HCT116 (cell line): ENCODE results near the gene FOXK1.

ENCODE experiments used
- CEBPB ChIP-seq: IDR thresholded peaks from 2 replicates; pipeline ENCODE4 v1.6.1; 2012; ENCODE audit warnings: low read depth
- EZH2 ChIP-seq: fragments of 200-600 bp; sonication (generic); IDR thresholded peaks from 2 replicates; pipeline ENCODE4 v1.6.1; 2017; ENCODE audit warnings: antibody characterized with exemption, mixed run types
- EZH2phosphoT487 ChIP-seq: fragments of 200-600 bp; IDR thresholded peaks from 2 replicates; pipeline ENCODE4 v1.6.1; 2018; ENCODE audit warnings: antibody characterized with exemption, borderline replicate concordance
- JUND ChIP-seq: IDR thresholded peaks from 2 replicates; pipeline ENCODE4 v1.6.1; 2012
- POLR2A ChIP-seq: IDR thresholded peaks from 2 replicates; pipeline ENCODE4 v1.7.0; 2011; ENCODE audit warnings: borderline replicate concordance; ENCODE audit not compliant: insufficient read depth, insufficient read length; ENCODE audit errors: extremely low read depth
- POLR2AphosphoS5 ChIP-seq: IDR thresholded peaks from 2 replicates; pipeline ENCODE4 v1.6.1; 2011; ENCODE audit warnings: mild to moderate bottlenecking, low read depth, low read length, moderate library complexity
- SIN3A ChIP-seq: IDR thresholded peaks from 2 replicates; pipeline ENCODE4 v1.6.1; 2012; ENCODE audit warnings: low read depth
- SP1 ChIP-seq: IDR thresholded peaks from 2 replicates; pipeline ENCODE4 v1.6.1; 2012; ENCODE audit warnings: low read depth
- TF ChIP-seq, protein P1 (sequence below), 3 experiments: fragments of 200-600 bp in 1 of 3; sonication (generic) in 1 of 3; IDR thresholded peaks in 2 of 3; conservative IDR thresholded peaks in 1 of 3; 2 replicates each; pipeline ENCODE4 v1.5.1; 2012 to 2017; ENCODE audit warnings: low read depth in 2 of 3, low read length in 2 of 3, antibody characterized with exemption in 1 of 3, borderline replicate concordance in 1 of 3, control low read depth in 1 of 3, mild to moderate bottlenecking in 1 of 3, mixed read lengths in 1 of 3, mixed run types in 1 of 3, moderate library complexity in 1 of 3; ENCODE audit not compliant: insufficient read depth in 1 of 3
- TF ChIP-seq, protein P2 (sequence below): IDR thresholded peaks from 2 replicates; pipeline ENCODE4 v1.6.1; 2012
- TF ChIP-seq, protein P3 (sequence below): IDR thresholded peaks from 2 replicates; pipeline ENCODE4 v1.6.1; 2012; ENCODE audit warnings: low read depth
- TF ChIP-seq, protein P4 (sequence below): IDR thresholded peaks from 2 replicates; pipeline ENCODE4 v1.6.1; 2012

DNA sequence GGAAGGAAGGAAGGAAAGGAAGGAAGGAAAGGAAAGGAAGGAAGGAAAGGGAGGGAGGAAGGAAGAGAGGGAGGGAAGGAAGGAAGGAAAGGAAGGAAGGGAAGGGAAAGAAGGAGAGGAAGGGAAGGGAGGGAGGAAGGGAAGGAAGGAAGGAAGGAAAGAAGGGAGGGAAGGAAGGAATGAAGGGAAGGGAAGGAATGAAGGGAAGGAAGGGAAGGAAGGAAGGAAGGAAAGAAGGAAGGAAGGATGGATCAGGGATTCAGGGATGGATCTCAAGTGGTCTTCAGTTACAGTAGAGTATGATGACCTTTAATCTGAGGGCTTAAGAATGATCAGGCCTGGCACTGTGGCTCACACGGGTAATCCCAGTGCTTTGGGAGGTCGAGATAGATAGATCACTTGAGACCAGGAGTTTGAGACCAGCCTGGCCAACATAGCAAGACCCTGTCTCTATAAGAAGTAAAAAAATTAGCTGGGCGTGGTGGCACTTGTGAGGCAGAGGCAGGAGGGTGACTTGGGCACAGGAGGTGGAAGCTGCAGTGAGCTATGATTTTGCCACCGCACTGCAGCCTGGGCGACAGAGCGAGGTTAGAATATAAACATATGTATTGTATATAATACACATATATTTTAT is 760 bp upstream of the FOXK1 start:
- TF ChIP-seq, protein P1, sequence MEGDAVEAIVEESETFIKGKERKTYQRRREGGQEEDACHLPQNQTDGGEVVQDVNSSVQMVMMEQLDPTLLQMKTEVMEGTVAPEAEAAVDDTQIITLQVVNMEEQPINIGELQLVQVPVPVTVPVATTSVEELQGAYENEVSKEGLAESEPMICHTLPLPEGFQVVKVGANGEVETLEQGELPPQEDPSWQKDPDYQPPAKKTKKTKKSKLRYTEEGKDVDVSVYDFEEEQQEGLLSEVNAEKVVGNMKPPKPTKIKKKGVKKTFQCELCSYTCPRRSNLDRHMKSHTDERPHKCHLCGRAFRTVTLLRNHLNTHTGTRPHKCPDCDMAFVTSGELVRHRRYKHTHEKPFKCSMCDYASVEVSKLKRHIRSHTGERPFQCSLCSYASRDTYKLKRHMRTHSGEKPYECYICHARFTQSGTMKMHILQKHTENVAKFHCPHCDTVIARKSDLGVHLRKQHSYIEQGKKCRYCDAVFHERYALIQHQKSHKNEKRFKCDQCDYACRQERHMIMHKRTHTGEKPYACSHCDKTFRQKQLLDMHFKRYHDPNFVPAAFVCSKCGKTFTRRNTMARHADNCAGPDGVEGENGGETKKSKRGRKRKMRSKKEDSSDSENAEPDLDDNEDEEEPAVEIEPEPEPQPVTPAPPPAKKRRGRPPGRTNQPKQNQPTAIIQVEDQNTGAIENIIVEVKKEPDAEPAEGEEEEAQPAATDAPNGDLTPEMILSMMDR (IDR thresholded peaks at IDR 0.05 in 2 of 3, conservative IDR thresholded peaks at IDR 0.05 in 1 of 3; ENCODE audit: borderline replicate concordance in 1 of 3, insufficient read depth in 1 of 3, low read depth in 2 of 3, low read length in 2 of 3) = no peak
- TF ChIP-seq EZH2 (no peak), POLR2AphosphoS5 (no peak; the same call in 1 of the 2 replicates), POLR2A (no peak), SIN3A (no peak), EZH2phosphoT487 (no peak), JUND (no peak), SP1 (no peak), CEBPB (no peak)
- TF ChIP-seq, protein P2, sequence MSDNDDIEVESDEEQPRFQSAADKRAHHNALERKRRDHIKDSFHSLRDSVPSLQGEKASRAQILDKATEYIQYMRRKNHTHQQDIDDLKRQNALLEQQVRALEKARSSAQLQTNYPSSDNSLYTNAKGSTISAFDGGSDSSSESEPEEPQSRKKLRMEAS = no peak
- TF ChIP-seq, protein P3, sequence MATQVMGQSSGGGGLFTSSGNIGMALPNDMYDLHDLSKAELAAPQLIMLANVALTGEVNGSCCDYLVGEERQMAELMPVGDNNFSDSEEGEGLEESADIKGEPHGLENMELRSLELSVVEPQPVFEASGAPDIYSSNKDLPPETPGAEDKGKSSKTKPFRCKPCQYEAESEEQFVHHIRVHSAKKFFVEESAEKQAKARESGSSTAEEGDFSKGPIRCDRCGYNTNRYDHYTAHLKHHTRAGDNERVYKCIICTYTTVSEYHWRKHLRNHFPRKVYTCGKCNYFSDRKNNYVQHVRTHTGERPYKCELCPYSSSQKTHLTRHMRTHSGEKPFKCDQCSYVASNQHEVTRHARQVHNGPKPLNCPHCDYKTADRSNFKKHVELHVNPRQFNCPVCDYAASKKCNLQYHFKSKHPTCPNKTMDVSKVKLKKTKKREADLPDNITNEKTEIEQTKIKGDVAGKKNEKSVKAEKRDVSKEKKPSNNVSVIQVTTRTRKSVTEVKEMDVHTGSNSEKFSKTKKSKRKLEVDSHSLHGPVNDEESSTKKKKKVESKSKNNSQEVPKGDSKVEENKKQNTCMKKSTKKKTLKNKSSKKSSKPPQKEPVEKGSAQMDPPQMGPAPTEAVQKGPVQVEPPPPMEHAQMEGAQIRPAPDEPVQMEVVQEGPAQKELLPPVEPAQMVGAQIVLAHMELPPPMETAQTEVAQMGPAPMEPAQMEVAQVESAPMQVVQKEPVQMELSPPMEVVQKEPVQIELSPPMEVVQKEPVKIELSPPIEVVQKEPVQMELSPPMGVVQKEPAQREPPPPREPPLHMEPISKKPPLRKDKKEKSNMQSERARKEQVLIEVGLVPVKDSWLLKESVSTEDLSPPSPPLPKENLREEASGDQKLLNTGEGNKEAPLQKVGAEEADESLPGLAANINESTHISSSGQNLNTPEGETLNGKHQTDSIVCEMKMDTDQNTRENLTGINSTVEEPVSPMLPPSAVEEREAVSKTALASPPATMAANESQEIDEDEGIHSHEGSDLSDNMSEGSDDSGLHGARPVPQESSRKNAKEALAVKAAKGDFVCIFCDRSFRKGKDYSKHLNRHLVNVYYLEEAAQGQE = no peak
- TF ChIP-seq, protein P4, sequence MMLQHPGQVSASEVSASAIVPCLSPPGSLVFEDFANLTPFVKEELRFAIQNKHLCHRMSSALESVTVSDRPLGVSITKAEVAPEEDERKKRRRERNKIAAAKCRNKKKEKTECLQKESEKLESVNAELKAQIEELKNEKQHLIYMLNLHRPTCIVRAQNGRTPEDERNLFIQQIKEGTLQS = no peak
